Neural crest cell (in vitro differentiated cells): Measurements from ENCODE around the gene ABHD16A. TPM values are rescaled to one million over a fixed set of nuclear protein-coding genes. Genes with fewer than 3 reads are reported as not detected.

Source experiments
- DNase-seq: peaks from one replicate; pipeline ENCODE4 v3.0.0; 2021; ENCODE audit warnings: low read depth, mixed read lengths, low spot score
- H3K27ac Mint-ChIP-seq: one replicate; pipeline ENCODE4 v1.8.0; 2021; ENCODE audit warnings: mild to moderate bottlenecking, mixed read lengths; ENCODE audit not compliant: unreplicated experiment
- H3K27me3 Mint-ChIP-seq: 2 replicates; pipeline ENCODE4 v1.8.0; 2021; ENCODE audit warnings: low read depth, mild to moderate bottlenecking, mixed read lengths
- H3K36me3 Mint-ChIP-seq: 2 replicates; pipeline ENCODE4 v1.8.0; 2021; ENCODE audit warnings: low read depth, mild to moderate bottlenecking, mixed read lengths
- H3K4me1 Mint-ChIP-seq: 2 replicates; pipeline ENCODE4 v1.8.0; 2021; ENCODE audit warnings: mixed read lengths
- H3K4me3 Mint-ChIP-seq: one replicate; pipeline ENCODE4 v1.8.0; 2021; ENCODE audit warnings: mild to moderate bottlenecking, mixed read lengths
- H3K9me3 Mint-ChIP-seq: 2 replicates; pipeline ENCODE4 v1.8.0; 2021; ENCODE audit warnings: mixed read lengths
- CTCF ChIP-seq: fragments of 200-600 bp; sonication (generic); conservative IDR thresholded peaks from 2 replicates; pipeline ENCODE4 v1.5.0; 2021; ENCODE audit warnings: antibody characterized with exemption, mild to moderate bottlenecking
- total RNA-seq: library from RNA; stranded (reverse); gene quantifications from 2 replicates; pipeline ENCODE4 v1.2.1, GENCODE V29; 2021

Gene ABHD16A
- total RNA-seq, 1 donor from 2014 or later = 73.6 TPM

- no peak for TF ChIP-seq CTCF
- H3K27ac Mint-ChIP-seq = peak overlapping the region; percentile 100
- no peaks in the 10 kb centered on the region for H3K27me3 Mint-ChIP-seq
- H3K4me1 Mint-ChIP-seq = peaks cover 79% of the 10 kb centered on the region
- peaks cover 17% of the 10 kb centered on the region for H3K36me3 Mint-ChIP-seq
- no peak for DNase-seq
- H3K9me3 Mint-ChIP-seq = no peaks in the 10 kb centered on the region
- peak overlapping the region; percentile 93 for H3K4me3 Mint-ChIP-seq
Observed at GRCh38 chr6:31734821-31735406, 31.8 kb upstream of the ABHD16A start.

DNA sequence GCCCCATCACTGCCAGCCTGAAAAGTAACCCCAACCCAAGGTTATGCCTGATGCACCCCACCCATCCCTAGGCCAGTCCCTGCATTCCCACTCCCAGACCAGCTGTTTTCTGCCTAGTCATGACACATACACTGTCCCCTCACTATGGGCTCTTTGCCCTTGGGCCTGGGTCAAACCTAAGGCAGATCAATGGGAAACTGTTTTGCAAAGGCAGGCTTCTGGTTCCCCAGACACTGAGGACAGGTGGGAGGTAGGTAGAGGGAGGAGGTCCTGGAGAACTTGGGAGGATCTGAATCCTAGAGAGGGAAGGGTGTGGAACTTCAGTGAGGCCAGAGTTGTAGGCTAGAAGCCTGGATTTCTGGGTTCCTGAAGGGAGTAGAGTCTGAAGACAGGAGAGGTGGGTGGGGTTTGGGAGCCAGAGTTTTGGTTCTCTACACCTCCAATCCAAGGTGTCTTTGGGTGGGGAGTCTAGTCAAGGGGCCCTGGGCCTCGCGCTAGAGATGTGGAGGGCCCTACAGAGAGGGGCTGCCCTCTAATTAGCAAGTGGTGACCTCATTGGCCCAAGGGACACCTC, 31.2 kb upstream of the ABHD16A start:
- H3K27me3 Mint-ChIP-seq = peaks cover 2% of the 10 kb centered on the region
- no peak for TF ChIP-seq CTCF

DNA sequence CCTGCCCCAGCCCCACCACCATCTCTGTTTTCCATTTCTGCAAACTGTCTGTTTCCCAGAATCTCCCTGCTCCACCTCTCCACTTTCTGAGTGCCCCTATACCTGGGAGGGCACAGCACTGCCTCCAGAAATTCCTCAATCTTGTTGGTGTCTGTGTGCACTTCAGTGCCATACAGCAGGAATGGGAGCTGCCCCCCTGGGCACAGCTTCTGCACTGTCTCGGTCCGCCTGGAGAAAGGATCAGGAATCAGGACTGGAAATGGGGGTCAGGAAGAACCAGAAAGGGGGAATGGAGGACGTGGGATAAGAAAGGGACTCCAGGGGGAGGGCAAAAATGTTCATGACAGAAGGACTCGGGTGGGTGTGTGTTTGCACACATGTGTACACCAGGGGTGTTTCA, 30.6 kb upstream of the ABHD16A start:
- Mint-ChIP-seq H3K27me3 (peaks cover 4% of the 10 kb centered on the region), H3K4me1 (peaks cover 75% of the 10 kb centered on the region), H3K36me3 (peaks cover 21% of the 10 kb centered on the region), H3K4me3 (peak overlapping the region; percentile 93), H3K27ac (peak overlapping the region; percentile 43), H3K9me3 (no peaks in the 10 kb centered on the region)
- no peak for DNase-seq
- no peak for TF ChIP-seq CTCF

More for the DNA sequence above, 31.2 kb upstream of the ABHD16A start:
- Mint-ChIP-seq H3K4me3 (peak overlapping the region; percentile 93), H3K9me3 (no peaks in the 10 kb centered on the region), H3K27ac (peak overlapping the region; percentile 93), H3K36me3 (peaks cover 19% of the 10 kb centered on the region), H3K4me1 (peaks cover 75% of the 10 kb centered on the region)
- DNase-seq = no peak

DNA sequence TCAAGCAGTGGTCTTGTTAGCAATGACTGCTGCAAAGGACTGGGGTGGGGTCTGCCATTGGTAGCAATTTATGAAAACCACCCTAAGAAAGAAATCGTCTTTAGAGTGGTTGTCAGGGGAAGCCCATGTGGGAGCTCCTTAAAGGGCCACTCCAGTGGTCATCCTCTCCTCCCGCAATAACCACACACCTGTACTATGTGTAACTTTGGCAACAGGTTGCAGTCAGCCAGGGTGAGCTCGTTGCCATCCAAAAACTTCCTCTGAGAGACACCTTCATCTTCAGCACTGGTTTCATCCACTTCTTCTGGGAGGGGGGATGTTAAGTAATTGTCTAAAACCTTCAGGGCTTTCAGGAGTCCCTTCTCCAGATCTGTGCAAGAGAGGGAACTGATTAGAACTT, 28.9 kb upstream of the ABHD16A start:
- no peak overlapping the region for H3K27ac Mint-ChIP-seq
- no peak for TF ChIP-seq CTCF
- peaks cover 62% of the 10 kb centered on the region for H3K4me1 Mint-ChIP-seq
- peaks cover 4% of the 10 kb centered on the region for H3K27me3 Mint-ChIP-seq
- peak overlapping the region; percentile 98 for H3K4me3 Mint-ChIP-seq
- DNase-seq = no peak
- H3K9me3 Mint-ChIP-seq = no peaks in the 10 kb centered on the region
- peaks cover 27% of the 10 kb centered on the region for H3K36me3 Mint-ChIP-seq

GRCh38 chr6:31730631-31731086, 27.5 kb upstream of the ABHD16A start:
- DNase-seq = no peak
- Mint-ChIP-seq H3K27me3 (peaks cover 4% of the 10 kb centered on the region), H3K4me1 (peaks cover 57% of the 10 kb centered on the region), H3K27ac (peak overlapping the region; percentile 95), H3K36me3 (peaks cover 40% of the 10 kb centered on the region), H3K9me3 (no peaks in the 10 kb centered on the region), H3K4me3 (peak overlapping the region; percentile 98)
- TF ChIP-seq CTCF = no peak
